Heart left ventricle (tissue), 16 donors: Measurements from ENCODE around the gene LEMD3. TPM values are rescaled to one million over a fixed set of nuclear protein-coding genes. Genes with fewer than 3 reads are reported as not detected.

ENCODE experiments used
- ATAC-seq, 4 donors: fragments of 200-7000 bp; cut with Tn5 transposase; one replicate each; pipeline ENCODE4 v1.9.1; 2020 to 2022; ENCODE audit warnings: moderate library complexity in 4 of 4, mild to moderate bottlenecking in 3 of 4, moderate number of reproducible peaks in 1 of 4
- DNase-seq, 5 donors: peaks; one replicate each; pipeline ENCODE4 v3.0.0-alpha.2; 2020
- H3K27ac ChIP-seq, 12 donors: fragments of 200-600 bp; sonication (generic) in 4 of 12; one replicate each; pipeline versions ENCODE4 v1.5.0 to v1.8.0; 2016 to 2022; ENCODE audit warnings: mild to moderate bottlenecking in 2 of 12
- H3K27me3 ChIP-seq, 9 donors: fragments of 200-600 bp; sonication (generic) in 2 of 9; one replicate each; pipeline versions ENCODE4 v1.5.1 to v1.8.0; 2016 to 2022; ENCODE audit warnings: mild to moderate bottlenecking in 3 of 9
- H3K36me3 ChIP-seq, 9 donors: fragments of 200-600 bp; sonication (generic) in 2 of 9; one replicate each; pipeline versions ENCODE4 v1.5.0 to v1.8.0; 2018 to 2022; ENCODE audit warnings: mild to moderate bottlenecking in 2 of 9
- H3K4me1 ChIP-seq, 12 donors: fragments of 200-600 bp; sonication (generic) in 4 of 12; one replicate each; pipeline versions ENCODE4 v1.5.0 to v1.8.0; 2016 to 2022; ENCODE audit warnings: mild to moderate bottlenecking in 3 of 12
- H3K4me3 ChIP-seq, 12 donors: fragments of 200-600 bp; sonication (generic) in 4 of 12; one replicate each; pipeline versions ENCODE4 v1.5.0 to v1.8.0; 2017 to 2022; ENCODE audit warnings: mild to moderate bottlenecking in 9 of 12, moderate library complexity in 4 of 12
- H3K9me3 ChIP-seq, 12 donors: fragments of 200-600 bp; sonication (generic) in 4 of 12; one replicate each; pipeline versions ENCODE4 v1.5.0 to v1.8.0; 2016 to 2022; ENCODE audit warnings: mild to moderate bottlenecking in 1 of 12
- POLR2A ChIP-seq, 2 donors: fragments of 450-650 bp; IDR thresholded peaks; one replicate each; pipeline ENCODE4 v1.6.1; 2017; ENCODE audit warnings: antibody characterized with exemption in 2 of 2, mild to moderate bottlenecking in 2 of 2, moderate library complexity in 2 of 2
- WGBS, 4 donors: extraction: QIAGEN DNeasy Blood & Tissue Kit in 2 of 4; methylation state at CpG; one replicate each; pipeline versions ENCODE4 v1.1.5 to v1.1.7; 2013 to 2018; 5-methylcytosine and 5-hydroxymethylcytosine counted together
- intact Hi-C, 10 donors: fragments of 100-400 bp; cut with DNase I; formaldehyde crosslinking; loops; one replicate each; pipeline versions ENCODE4 v1.11.1 to v1.14.2; 2022
- polyA plus RNA-seq, 2 donors: library from polyadenylated mRNA; stranded (reverse); fragments of 200-250 nt; gene quantifications; one replicate each; pipeline ENCODE4 v1.2.3, GENCODE V29; 2013
- total RNA-seq, 9 donors: library from RNA; depleted of rRNA in 2 of 9; stranded (reverse); fragments of >200 nt in 2 of 9; fragmentation: NEBNext Ultra II Directional in 3 of 9; extraction: Animal tissue kit (Norgen Biotek cat#: 25700) in 3 of 9; gene quantifications; one replicate each; pipeline versions ENCODE4 v1.1.0 to v1.2.4, GENCODE V29; 2016 to 2023
- TF ChIP-seq, protein P1 (sequence below), 12 donors: fragments of 200-600 bp; sonication (generic) in 4 of 12; IDR thresholded peaks; one replicate each; pipeline versions ENCODE4 v1.5.0 to v1.8.0; 2018 to 2022; ENCODE audit warnings: antibody characterized with exemption in 12 of 12, mild to moderate bottlenecking in 5 of 12
- donor health status: ischemic (EF 13 %, LVEDD 7.1; RV severe dilation, severe dysfunction).
- donor health status: healthy with polysubstance abuse.
- donor health status: DM: no; HTN: yes; CAD: no.
- donor health status: DM: no; HTN: no; CAD: no.
- donor health status: ischemic (EF 25% LVEDD 6.9; RV normal size, moderate dysfunction).
- donor health status: ischemic (EF 25% LVEDD 5.7; RV mildly dilated, moderate dysfunction).
- donor health status: healthy.
- donor health status: DM: yes; HTN: yes; CAD: no.
- donor health status: ischemic (EF 35%, LVEDD 5.7; RV mildly dilated, moderate dysfunction).
- donor health status: nonischemic (EF 11% LVEDD 7.7; RV severe dilation, severe dysfunction).
- donor health status: DM: yes; HTN: yes; CAD: no.
- donor health status: PGD.
- donor health status: ischemic (EF 29% LVEDD 5.4; RV normal size, mild dysfunction).
- donor health status: nonischemic (EF 23%, LVEDD 6.1; RV moderate dilation, normal function).

Gene LEMD3
- total and polyA plus RNA-seq, 11 donors: 4.9 to 19.9 (median 12.9) TPM

DNA sequence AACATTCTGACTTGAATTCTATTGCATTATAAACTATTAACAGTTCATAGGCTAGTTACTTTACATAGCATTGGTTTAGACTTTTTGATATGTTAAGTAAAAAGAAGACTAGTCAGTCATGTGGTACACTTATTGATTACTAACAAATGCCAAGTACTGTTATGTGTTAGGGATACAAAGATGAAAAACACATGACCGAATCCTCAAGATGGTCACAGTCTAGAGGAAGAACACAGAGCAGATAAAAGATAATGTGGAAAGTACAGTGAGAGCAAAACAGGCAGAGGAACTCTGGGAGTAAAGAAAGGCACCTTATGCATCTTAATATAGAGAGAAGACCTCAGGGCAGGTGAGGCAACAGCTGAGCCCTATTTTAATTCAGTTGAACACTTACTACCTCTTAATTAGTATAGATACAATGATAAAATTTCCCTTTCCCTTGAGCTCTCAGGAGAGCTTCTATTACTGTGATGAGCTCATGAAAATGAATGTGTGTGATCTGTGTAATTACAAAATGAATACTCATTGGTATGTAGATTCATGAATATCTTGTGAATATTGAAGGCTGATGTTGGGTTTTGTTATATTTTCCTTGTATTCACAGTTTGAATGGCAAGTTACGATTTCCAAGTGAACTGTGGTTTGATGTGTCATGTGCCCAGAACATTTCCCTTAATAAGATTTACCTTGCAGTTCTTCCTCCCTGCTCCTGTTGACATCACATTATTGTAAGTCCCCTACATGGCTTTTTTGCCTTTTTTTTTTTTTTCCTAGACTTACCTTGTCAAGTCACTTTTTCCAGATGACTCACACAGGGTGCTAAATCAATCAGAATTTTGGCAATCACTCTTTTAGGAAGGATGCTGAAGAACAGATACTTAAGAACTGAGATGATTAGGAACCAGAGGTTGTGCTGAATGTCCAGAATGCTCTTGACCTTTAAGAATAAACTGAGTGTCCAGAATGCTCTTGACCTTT, 79.6 kb downstream of the LEMD3 start:
- ATAC-seq (no peak), DNase-seq (no peak)
- WGBS, 4 donors: 89 to 96% (median 91%) methylated on average over 2 of the region's 2 CpGs
- intact Hi-C loops: no loop called here
- H3K4me1 ChIP-seq: no peaks in the 10 kb centered on the region
- no peaks in the 10 kb centered on the region for H3K27me3 ChIP-seq
- H3K36me3 ChIP-seq: peaks cover 0 to 56% (median 29%) of the 10 kb centered on the region in 9 donors
- H3K4me3 ChIP-seq: no peak overlapping the region
- H3K27ac ChIP-seq: no peak overlapping the region
- no peaks in the 10 kb centered on the region for H3K9me3 ChIP-seq
- TF ChIP-seq POLR2A (IDR thresholded peaks at IDR 0.05): no peak
- TF ChIP-seq, protein P1, sequence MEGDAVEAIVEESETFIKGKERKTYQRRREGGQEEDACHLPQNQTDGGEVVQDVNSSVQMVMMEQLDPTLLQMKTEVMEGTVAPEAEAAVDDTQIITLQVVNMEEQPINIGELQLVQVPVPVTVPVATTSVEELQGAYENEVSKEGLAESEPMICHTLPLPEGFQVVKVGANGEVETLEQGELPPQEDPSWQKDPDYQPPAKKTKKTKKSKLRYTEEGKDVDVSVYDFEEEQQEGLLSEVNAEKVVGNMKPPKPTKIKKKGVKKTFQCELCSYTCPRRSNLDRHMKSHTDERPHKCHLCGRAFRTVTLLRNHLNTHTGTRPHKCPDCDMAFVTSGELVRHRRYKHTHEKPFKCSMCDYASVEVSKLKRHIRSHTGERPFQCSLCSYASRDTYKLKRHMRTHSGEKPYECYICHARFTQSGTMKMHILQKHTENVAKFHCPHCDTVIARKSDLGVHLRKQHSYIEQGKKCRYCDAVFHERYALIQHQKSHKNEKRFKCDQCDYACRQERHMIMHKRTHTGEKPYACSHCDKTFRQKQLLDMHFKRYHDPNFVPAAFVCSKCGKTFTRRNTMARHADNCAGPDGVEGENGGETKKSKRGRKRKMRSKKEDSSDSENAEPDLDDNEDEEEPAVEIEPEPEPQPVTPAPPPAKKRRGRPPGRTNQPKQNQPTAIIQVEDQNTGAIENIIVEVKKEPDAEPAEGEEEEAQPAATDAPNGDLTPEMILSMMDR (IDR thresholded peaks at IDR 0.05): no peak

GRCh38 chr12:65252515-65252914, 83.1 kb downstream of the LEMD3 start:
- no peak overlapping the region for H3K27ac ChIP-seq
- intact Hi-C loops: no loop called here
- no peak overlapping the region for H3K4me3 ChIP-seq
- no peaks in the 10 kb centered on the region for H3K4me1 ChIP-seq
- TF ChIP-seq, protein P1 (IDR thresholded peaks at IDR 0.05): no peak
- no peak for TF ChIP-seq POLR2A (IDR thresholded peaks at IDR 0.05)
- no peaks in the 10 kb centered on the region for H3K9me3 ChIP-seq
- H3K27me3 ChIP-seq: no peaks in the 10 kb centered on the region
- H3K36me3 ChIP-seq: peaks cover 0 to 22% (median 3%) of the 10 kb centered on the region in 9 donors
- DNase-seq (no peak), ATAC-seq (no peak)
- WGBS, 4 donors: 69 to 74% (median 71%) methylated on average over 1 of the region's 1 CpG

DNA sequence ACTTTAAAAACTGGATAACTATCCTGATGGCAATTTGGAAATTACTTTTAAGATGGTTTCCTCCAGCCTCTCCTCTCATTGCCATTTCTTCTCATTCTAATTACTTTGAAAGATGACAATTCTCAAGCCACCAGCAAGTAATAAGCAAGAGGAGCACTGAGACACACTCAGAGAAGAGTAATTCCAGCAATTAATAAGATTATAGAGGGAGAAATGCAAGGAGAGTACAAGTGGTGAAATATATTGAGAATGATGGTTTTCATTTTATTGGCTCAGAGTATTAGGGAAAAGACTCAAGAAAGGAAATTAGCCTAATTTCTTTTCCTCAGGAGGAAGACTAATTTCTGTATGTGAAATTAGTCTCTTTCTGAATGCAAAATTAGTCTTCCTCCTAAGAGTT, 88.6 kb downstream of the LEMD3 start:
- H3K36me3 ChIP-seq: no peaks in the 10 kb centered on the region
- no peaks in the 10 kb centered on the region for H3K9me3 ChIP-seq
- no peaks in the 10 kb centered on the region for H3K27me3 ChIP-seq
- H3K27ac ChIP-seq: no peak overlapping the region
- H3K4me3 ChIP-seq: no peak overlapping the region
- DNase-seq: no peak
- TF ChIP-seq, protein P1 (IDR thresholded peaks at IDR 0.05): no peak
- TF ChIP-seq POLR2A (IDR thresholded peaks at IDR 0.05): no peak
- no peak for ATAC-seq
- intact Hi-C loops: no loop called here
- no peaks in the 10 kb centered on the region for H3K4me1 ChIP-seq

- no peaks in the 10 kb centered on the region for H3K4me1 ChIP-seq
- no peaks in the 10 kb centered on the region for H3K9me3 ChIP-seq
- intact Hi-C loops: no loop called here
- TF ChIP-seq, protein P1 (IDR thresholded peaks at IDR 0.05): no peak
- TF ChIP-seq POLR2A (IDR thresholded peaks at IDR 0.05): no peak
- no peak overlapping the region for H3K27ac ChIP-seq
- DNase-seq: no peak
- no peak for ATAC-seq
- H3K4me3 ChIP-seq: no peak overlapping the region
- no peaks in the 10 kb centered on the region for H3K36me3 ChIP-seq
- no peaks in the 10 kb centered on the region for H3K27me3 ChIP-seq
These were observed 90.1 kb downstream of the LEMD3 start for GRCh38 chr12:65259501-65259900.
